ENCODE data around the gene RILP. TPM values are rescaled to one million over a fixed set of nuclear protein-coding genes. Genes with fewer than 3 reads are reported as not detected.
A peak's percentile ranks its signal among the peaks of the same experiment; 100 is the strongest.

RILP gene
- total RNA-seq, 4 donors from 2014 or later: 17.6 to 59.1 (median 57.3) TPM

GRCh38 chr17:1651559-1651844 lies 1.8 kb upstream of the RILP start:
- H3K36me3 ChIP-seq: peaks cover 9 to 62% (median 56%) of the 10 kb centered on the region in 3 donors
- no peak overlapping the region for H3K4me3 ChIP-seq
- H3K4me1 ChIP-seq: peaks cover 0 to 38% (median 24%) of the 10 kb centered on the region in 4 donors
- WGBS, 2 donors: 83 to 89% methylated on average over 4 of the region's 4 CpGs
- H3K27me3 ChIP-seq: no peaks in the 10 kb centered on the region
- TF ChIP-seq POLR2A (IDR thresholded peaks at IDR 0.05) (no peak), CTCF (IDR thresholded peaks at IDR 0.05) (no peak), EP300 (IDR thresholded peaks at IDR 0.05) (no peak)
- no peaks in the 10 kb centered on the region for H3K9me3 ChIP-seq
- H3K27ac ChIP-seq: no peak overlapping the region
- DNase-seq (ENCODE audit: low spot score in 2 of 2): no peak

GRCh38 chr17:1650731-1651558 lies 1.3 kb upstream of the RILP start:
- no peak for DNase-seq (ENCODE audit: low spot score in 2 of 2)
- Histone ChIP-seq H3K4me1 (peaks cover 0 to 42% (median 24%) of the 10 kb centered on the region in 4 donors), H3K4me3 (no peak overlapping the region), H3K27ac (peak overlapping the region; percentile 70 to 99 (median 98)), H3K27me3 (no peaks in the 10 kb centered on the region), H3K9me3 (no peaks in the 10 kb centered on the region), H3K36me3 (peaks cover 4 to 56% (median 51%) of the 10 kb centered on the region in 3 donors)
- no peak for TF ChIP-seq POLR2A (IDR thresholded peaks at IDR 0.05)
- no peak for TF ChIP-seq EP300 (IDR thresholded peaks at IDR 0.05)
- TF ChIP-seq CTCF (IDR thresholded peaks at IDR 0.05): no peak
- WGBS, 2 donors: 72 to 75% methylated on average over 13 to 22 of the region's 22 CpGs

DNA sequence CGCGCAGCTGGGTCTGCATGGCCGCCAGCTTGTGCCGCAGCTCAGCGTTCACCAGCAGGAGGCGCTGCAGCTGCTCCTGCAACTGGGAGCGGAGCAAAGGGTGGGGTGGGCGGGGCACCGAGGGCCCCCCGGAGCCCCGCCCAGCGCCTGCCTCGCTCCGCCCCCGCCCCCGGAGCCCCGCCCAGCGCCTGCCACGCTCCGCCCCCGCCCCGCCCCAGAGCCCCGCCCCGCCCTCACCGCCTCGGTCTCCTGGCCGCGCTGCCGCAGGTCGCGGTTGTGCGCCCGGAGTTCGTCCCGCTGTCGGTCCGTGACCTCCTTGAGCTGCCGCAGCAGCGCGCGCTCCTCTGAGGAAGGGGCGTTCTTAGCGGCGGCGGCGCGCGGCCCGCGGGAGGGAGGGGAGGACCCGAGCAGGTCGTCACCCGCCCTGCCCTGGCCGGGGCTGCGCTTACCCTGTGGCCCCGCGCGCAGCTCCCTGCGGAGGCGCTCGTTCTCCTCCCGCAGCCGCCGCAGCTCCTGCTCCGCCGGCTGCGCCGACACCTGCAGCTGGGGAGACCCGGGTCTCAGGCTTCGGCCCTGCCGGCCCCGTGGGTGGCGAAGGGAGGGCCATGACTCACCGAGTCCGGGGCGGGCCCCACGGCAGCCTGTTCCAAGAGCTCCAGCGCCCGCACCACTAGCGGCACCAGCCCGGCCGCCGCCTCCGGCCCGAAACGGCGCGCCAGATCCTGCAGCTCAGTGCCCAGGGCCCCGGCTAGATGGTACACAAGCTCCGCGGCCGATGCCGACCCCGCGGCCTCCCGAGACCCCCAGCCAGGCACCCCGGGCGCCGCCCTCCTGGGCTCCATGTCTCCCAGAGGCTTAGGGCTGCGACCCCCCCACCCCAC lies 463 bp downstream of the RILP start:
- H3K4me1 ChIP-seq: peaks cover 0 to 60% (median 26%) of the 10 kb centered on the region in 4 donors
- no peaks in the 10 kb centered on the region for H3K27me3 ChIP-seq
- peaks cover 3 to 39% (median 33%) of the 10 kb centered on the region in 3 donors for H3K36me3 ChIP-seq
- no peaks in the 10 kb centered on the region for H3K9me3 ChIP-seq
- H3K27ac ChIP-seq: peak overlapping the region; percentile 73 to 99 (median 98)
- WGBS, 2 donors: 0% methylated on average over 37 to 44 of the region's 100 CpGs
- peak overlapping the region; percentile 47 to 92 (median 82) for H3K4me3 ChIP-seq
- peak in 1 of 2 donors; percentile 59 for TF ChIP-seq POLR2A (IDR thresholded peaks at IDR 0.05)
- peak in 1 of 2 donors; percentile 64 for TF ChIP-seq EP300 (IDR thresholded peaks at IDR 0.05)
- peak; percentile 10 to 100 (median 99) for TF ChIP-seq CTCF (IDR thresholded peaks at IDR 0.05)
- DNase-seq (ENCODE audit: low spot score in 2 of 2): peak; percentile 90 to 92

GRCh38 chr17:1648173-1648962 lies 1.3 kb downstream of the RILP start:
- peak overlapping the region; percentile 73 to 98 (median 88) for H3K27ac ChIP-seq
- H3K27me3 ChIP-seq: no peaks in the 10 kb centered on the region
- H3K4me1 ChIP-seq: peaks cover 0 to 68% (median 32%) of the 10 kb centered on the region in 4 donors
- H3K36me3 ChIP-seq: peaks cover 3 to 30% (median 25%) of the 10 kb centered on the region in 3 donors
- peak in 2 of 5 experiments; percentile 95 to 97 for TF ChIP-seq CTCF (IDR thresholded peaks at IDR 0.05)
- no peak for TF ChIP-seq EP300 (IDR thresholded peaks at IDR 0.05)
- TF ChIP-seq POLR2A (IDR thresholded peaks at IDR 0.05): no peak
- H3K4me3 ChIP-seq: peak overlapping the region; percentile 47 to 92 (median 62)
- no peaks in the 10 kb centered on the region for H3K9me3 ChIP-seq
- peak in 1 of 2 donors; percentile 36 for DNase-seq (ENCODE audit: low spot score in 2 of 2)
- WGBS, 2 donors: 3 to 4% methylated on average over 25 to 32 of the region's 54 CpGs

All from tibial nerve (tissue), 4 donors.